ENCODE data around the gene SMIM31. TPM values are rescaled to one million over a fixed set of nuclear protein-coding genes. Genes with fewer than 3 reads are reported as not detected.

The SMIM31 gene
- not detected in 2 replicates for total RNA-seq (2021)
- long read RNA-seq = 0 reads

DNA sequence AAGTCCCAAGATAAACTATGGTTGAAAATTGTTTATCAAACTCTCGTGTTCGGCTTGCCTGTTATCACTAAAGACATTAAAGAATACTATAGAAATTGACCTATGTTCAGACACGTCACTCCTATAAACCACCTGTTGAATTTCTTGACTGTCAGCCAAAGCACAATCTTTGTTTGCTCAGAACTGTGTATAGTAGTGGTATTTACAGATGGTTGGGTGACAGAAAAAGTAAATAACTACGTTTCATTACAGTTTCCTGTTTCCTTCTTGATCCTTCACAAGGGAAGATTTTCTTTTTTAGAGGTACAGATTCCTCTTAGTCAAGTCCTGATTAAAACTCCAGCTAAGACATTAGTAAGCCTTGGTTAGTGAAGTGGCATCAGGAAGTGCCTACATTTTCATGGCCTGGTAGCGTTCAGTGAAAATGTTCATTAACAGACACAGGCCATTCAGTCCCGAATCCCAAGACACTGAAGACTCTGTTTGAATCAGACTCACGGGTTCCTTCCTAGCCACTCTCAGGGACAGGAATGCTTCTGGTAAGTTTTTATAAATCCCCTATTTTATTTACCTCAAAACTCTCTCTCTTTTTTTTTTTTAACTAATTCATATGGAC is at the start of gene SMIM31:
TSS of gene SMIM31 (plus strand) at position 259 of the 616 bp plus-strand sequence. CDS start 16,313 bp downstream, outside the sequence.
- no peak within 1 kb of the TSS for H3K9ac ChIP-seq (ENCODE audit: extremely low read depth, insufficient read length, low read length)
- no peak within 1 kb of the TSS for H4K91ac ChIP-seq (ENCODE audit: insufficient read length, low read depth, low read length)
- Mint-ChIP-seq H3K36me3 (ENCODE audit: insufficient read depth in 1 of 3, low read depth in 3 of 3) (peaks cover 15 to 30% (median 16%) of the 10 kb centered on the region in 3 experiments), H3K4me3 (no peak within 1 kb of the TSS), H3K27ac (no peak within 1 kb of the TSS), H3K9me3 (peaks cover 23 to 24% of the 10 kb centered on the region in 2 experiments), H3K4me1 (no peaks in the 10 kb centered on the region), H3K27me3 (ENCODE audit: low read depth) (no peaks in the 10 kb centered on the region)
- no peak within 1 kb of the TSS for H2BK120ac ChIP-seq (ENCODE audit: low read depth, low read length, poor library complexity, severe bottlenecking)
- H3K4me2 ChIP-seq (ENCODE audit: insufficient read depth, insufficient read length, low read length) = no peak within 1 kb of the TSS
- no peaks in the 10 kb centered on the region for H3K79me1 ChIP-seq (ENCODE audit: insufficient read depth, low read depth, low read length, poor library complexity, severe bottlenecking)
- no peaks in the 10 kb centered on the region for H3K79me2 ChIP-seq (ENCODE audit: insufficient read depth, low read length)
- no peak within 1 kb of the TSS for H2BK15ac ChIP-seq (ENCODE audit: low read depth, low read length)
- no peaks in the 10 kb centered on the region for H3K4me1 ChIP-seq (ENCODE audit: insufficient read depth, low read length)
- no peaks in the 10 kb centered on the region for H3K27me3 ChIP-seq (ENCODE audit: insufficient read depth, low read length)
- H4K5ac ChIP-seq (ENCODE audit: insufficient read length, low read depth, low read length) = no peak within 1 kb of the TSS
- H3T11ph ChIP-seq (ENCODE audit: low read length) = no peak within 1 kb of the TSS
- no peaks in the 10 kb centered on the region for H4K20me1 ChIP-seq (ENCODE audit: control insufficient read depth, insufficient read depth, insufficient read length)
- no peak within 1 kb of the TSS for H3K56ac ChIP-seq (ENCODE audit: insufficient read length, low read depth, low read length)
- H2BK5ac ChIP-seq (ENCODE audit: insufficient read length, low read length) = no peak within 1 kb of the TSS
- no peak within 1 kb of the TSS for H2AFZ ChIP-seq (ENCODE audit: low read length)
- no peaks in the 10 kb centered on the region for H3K9me3 ChIP-seq (ENCODE audit: control insufficient read depth, low read depth, low read length)
- H2AK5ac ChIP-seq (ENCODE audit: insufficient read length, low read length) = no peak within 1 kb of the TSS
- H3K14ac ChIP-seq (ENCODE audit: insufficient read depth, low read length) = no peak within 1 kb of the TSS
- H3K23me2 ChIP-seq (ENCODE audit: insufficient read length, low read depth, low read length, poor library complexity, severe bottlenecking) = no peaks in the 10 kb centered on the region
- no peak for DNase-seq
- no peak within 1 kb of the TSS for H3K27ac ChIP-seq (ENCODE audit: insufficient read length, low read depth, low read length)
- H3K4ac ChIP-seq (ENCODE audit: low read depth, low read length) = no peak within 1 kb of the TSS
- no peak within 1 kb of the TSS for H3K18ac ChIP-seq (ENCODE audit: insufficient read length, low read depth, low read length)
- H2BK20ac ChIP-seq (ENCODE audit: low read depth, low read length, poor library complexity, severe bottlenecking) = no peak within 1 kb of the TSS
- H3K23ac ChIP-seq (ENCODE audit: insufficient read length, low read depth, low read length) = no peak within 1 kb of the TSS
- TF ChIP-seq, protein P1, sequence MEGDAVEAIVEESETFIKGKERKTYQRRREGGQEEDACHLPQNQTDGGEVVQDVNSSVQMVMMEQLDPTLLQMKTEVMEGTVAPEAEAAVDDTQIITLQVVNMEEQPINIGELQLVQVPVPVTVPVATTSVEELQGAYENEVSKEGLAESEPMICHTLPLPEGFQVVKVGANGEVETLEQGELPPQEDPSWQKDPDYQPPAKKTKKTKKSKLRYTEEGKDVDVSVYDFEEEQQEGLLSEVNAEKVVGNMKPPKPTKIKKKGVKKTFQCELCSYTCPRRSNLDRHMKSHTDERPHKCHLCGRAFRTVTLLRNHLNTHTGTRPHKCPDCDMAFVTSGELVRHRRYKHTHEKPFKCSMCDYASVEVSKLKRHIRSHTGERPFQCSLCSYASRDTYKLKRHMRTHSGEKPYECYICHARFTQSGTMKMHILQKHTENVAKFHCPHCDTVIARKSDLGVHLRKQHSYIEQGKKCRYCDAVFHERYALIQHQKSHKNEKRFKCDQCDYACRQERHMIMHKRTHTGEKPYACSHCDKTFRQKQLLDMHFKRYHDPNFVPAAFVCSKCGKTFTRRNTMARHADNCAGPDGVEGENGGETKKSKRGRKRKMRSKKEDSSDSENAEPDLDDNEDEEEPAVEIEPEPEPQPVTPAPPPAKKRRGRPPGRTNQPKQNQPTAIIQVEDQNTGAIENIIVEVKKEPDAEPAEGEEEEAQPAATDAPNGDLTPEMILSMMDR (conservative IDR thresholded peaks at IDR 0.05) = no peak
- WGBS (ENCODE audit: extremely low coverage, insufficient read length, low lambda C conversion rate) = no CpG with 5 or more reads among the region's 7 CpGs
- no peak within 1 kb of the TSS for H4K8ac ChIP-seq (replicated peaks; ENCODE audit: insufficient read length, low read depth, low read length)
- H2BK12ac ChIP-seq (ENCODE audit: insufficient read length, low read depth, low read length) = no peak within 1 kb of the TSS
